ENCODE measurements around the gene LILRA1.
"Not testable (repeated sequence)": the region's sequence is repeated elsewhere in the genome, so short reads cannot be mapped to it uniquely, and the experiment has no call there.

The LILRA1 gene

GRCh38 chr19:54578268-54578667 lies 15.2 kb upstream of the LILRA1 start:
- DNase-seq = not testable (repeated sequence)

GRCh38 chr19:54586397-54586796 lies 7.0 kb upstream of the LILRA1 start:
- no peak for DNase-seq

- DNase-seq = no peak
Observed at GRCh38 chr19:54587026-54587425, 6.4 kb upstream of the LILRA1 start.

GRCh38 chr19:54593931-54594626 lies 647 bp downstream of the LILRA1 start:
- DNase-seq = not testable (repeated sequence)

- DNase-seq = no peak
Observed at GRCh38 chr19:54594737-54595136, 1.3 kb downstream of the LILRA1 start.

- DNase-seq = not testable (repeated sequence)
Observed at GRCh38 chr19:54595680-54596436, 2.4 kb downstream of the LILRA1 start.

GRCh38 chr19:54600212-54600611 lies 6.8 kb downstream of the LILRA1 start:
- DNase-seq = no peak

GRCh38 chr19:54606230-54606629 lies 12.8 kb downstream of the LILRA1 start:
- DNase-seq = no peak

- DNase-seq = no peak
Observed at GRCh38 chr19:54606891-54607784, 13.7 kb downstream of the LILRA1 start.

GRCh38 chr19:54607785-54608150 lies 14.3 kb downstream of the LILRA1 start:
- DNase-seq = no peak

GRCh38 chr19:54608205-54608604 lies 14.8 kb downstream of the LILRA1 start:
- DNase-seq = no peak

- no peak for DNase-seq
Observed at GRCh38 chr19:54608792-54609191, 15.4 kb downstream of the LILRA1 start.

- DNase-seq = no peak
Observed at GRCh38 chr19:54609356-54609791, 15.9 kb downstream of the LILRA1 start.

GRCh38 chr19:54612428-54612827 lies 19.0 kb downstream of the LILRA1 start:
- no peak for DNase-seq

- DNase-seq = no peak
Observed at GRCh38 chr19:54614726-54615125, 21.3 kb downstream of the LILRA1 start.

GRCh38 chr19:54616057-54616456 lies 22.6 kb downstream of the LILRA1 start:
- no peak for DNase-seq

GRCh38 chr19:54616821-54617560 lies 23.6 kb downstream of the LILRA1 start:
- no peak for DNase-seq

- no peak for DNase-seq
Observed at GRCh38 chr19:54620464-54620863, 27.0 kb downstream of the LILRA1 start.

GRCh38 chr19:54622431-54622830 lies 29.0 kb downstream of the LILRA1 start:
- DNase-seq = no peak

GRCh38 chr19:54624234-54624633 lies 30.8 kb downstream of the LILRA1 start:
- DNase-seq = not testable (repeated sequence)

GRCh38 chr19:54624934-54625730 lies 31.7 kb downstream of the LILRA1 start:
- not testable (repeated sequence) for DNase-seq

GRCh38 chr19:54626757-54627156 lies 33.3 kb downstream of the LILRA1 start:
- no peak for DNase-seq
